Activated naive CD8-positive, alpha-beta T cell (primary cell): ENCODE measurements around the gene WDR11.
A peak's percentile ranks its signal among the peaks of the same experiment; 100 is the strongest.

Experiments
- H3K27ac Mint-ChIP-seq: one replicate; pipeline ENCODE4 v1.8.0; 2021; ENCODE audit warnings: mixed read lengths
- H3K27me3 Mint-ChIP-seq: one replicate; pipeline ENCODE4 v1.8.0; 2021; ENCODE audit warnings: mixed read lengths
- H3K36me3 Mint-ChIP-seq: one replicate; pipeline ENCODE4 v1.8.0; 2021; ENCODE audit warnings: mixed read lengths
- H3K4me1 Mint-ChIP-seq: one replicate; pipeline ENCODE4 v1.8.0; 2021; ENCODE audit warnings: low read depth, mixed read lengths
- H3K4me3 Mint-ChIP-seq: one replicate; pipeline ENCODE4 v1.8.0; 2021; ENCODE audit warnings: mild to moderate bottlenecking, mixed read lengths
- H3K9me3 Mint-ChIP-seq: one replicate; pipeline ENCODE4 v1.8.0; 2021; ENCODE audit warnings: low read depth, mixed read lengths

Gene WDR11

GRCh38 chr10:120945801-120946302 is 94.7 kb downstream of the WDR11 start:
- H3K27ac Mint-ChIP-seq: no peak overlapping the region
- H3K4me1 Mint-ChIP-seq: peaks cover 10% of the 10 kb centered on the region
- no peaks in the 10 kb centered on the region for H3K9me3 Mint-ChIP-seq
- peaks cover 3% of the 10 kb centered on the region for H3K36me3 Mint-ChIP-seq
- peaks cover 24% of the 10 kb centered on the region for H3K27me3 Mint-ChIP-seq
- no peak overlapping the region for H3K4me3 Mint-ChIP-seq

GRCh38 chr10:120946497-120946896 is 95.3 kb downstream of the WDR11 start:
- peaks cover 3% of the 10 kb centered on the region for H3K36me3 Mint-ChIP-seq
- H3K27me3 Mint-ChIP-seq: peaks cover 26% of the 10 kb centered on the region
- H3K9me3 Mint-ChIP-seq: no peaks in the 10 kb centered on the region
- no peak overlapping the region for H3K27ac Mint-ChIP-seq
- H3K4me3 Mint-ChIP-seq: no peak overlapping the region
- peaks cover 10% of the 10 kb centered on the region for H3K4me1 Mint-ChIP-seq

- peaks cover 3% of the 10 kb centered on the region for H3K36me3 Mint-ChIP-seq
- peaks cover 6% of the 10 kb centered on the region for H3K4me1 Mint-ChIP-seq
- peaks cover 34% of the 10 kb centered on the region for H3K27me3 Mint-ChIP-seq
- no peaks in the 10 kb centered on the region for H3K9me3 Mint-ChIP-seq
- H3K4me3 Mint-ChIP-seq: peak overlapping the region; percentile 67
- H3K27ac Mint-ChIP-seq: no peak overlapping the region
Observed at GRCh38 chr10:120948889-120949608, 97.9 kb downstream of the WDR11 start.

- Mint-ChIP-seq H3K27ac (no peak overlapping the region), H3K4me3 (peak overlapping the region; percentile 67), H3K27me3 (peaks cover 34% of the 10 kb centered on the region), H3K4me1 (peaks cover 6% of the 10 kb centered on the region), H3K9me3 (no peaks in the 10 kb centered on the region), H3K36me3 (peaks cover 3% of the 10 kb centered on the region)
Observed at GRCh38 chr10:120949609-120950031, 98.5 kb downstream of the WDR11 start.

GRCh38 chr10:120950051-120950561 is 98.9 kb downstream of the WDR11 start:
- Mint-ChIP-seq H3K4me1 (peaks cover 6% of the 10 kb centered on the region), H3K27me3 (peaks cover 34% of the 10 kb centered on the region), H3K36me3 (peaks cover 3% of the 10 kb centered on the region), H3K27ac (no peak overlapping the region), H3K9me3 (no peaks in the 10 kb centered on the region), H3K4me3 (peak overlapping the region; percentile 67)

- Mint-ChIP-seq H3K9me3 (no peaks in the 10 kb centered on the region), H3K27me3 (peaks cover 37% of the 10 kb centered on the region), H3K4me3 (no peak overlapping the region)
Observed at GRCh38 chr10:120951288-120951687, 100.1 kb downstream of the WDR11 start.

GRCh38 chr10:120953897-120954296 is 102.7 kb downstream of the WDR11 start:
- H3K27me3 Mint-ChIP-seq: peaks cover 26% of the 10 kb centered on the region
- no peaks in the 10 kb centered on the region for H3K36me3 Mint-ChIP-seq
- H3K9me3 Mint-ChIP-seq: no peaks in the 10 kb centered on the region
- H3K27ac Mint-ChIP-seq: no peak overlapping the region
- no peak overlapping the region for H3K4me3 Mint-ChIP-seq
- H3K4me1 Mint-ChIP-seq: peaks cover 3% of the 10 kb centered on the region

More at GRCh38 chr10:120951288-120951687, 100.1 kb downstream of the WDR11 start:
- Mint-ChIP-seq H3K36me3 (peaks cover 3% of the 10 kb centered on the region), H3K27ac (no peak overlapping the region), H3K4me1 (peaks cover 6% of the 10 kb centered on the region)
